Liver (tissue), 9 donors: ENCODE data around the gene PRR20G. TPM values are rescaled to one million over a fixed set of nuclear protein-coding genes. Genes with fewer than 3 reads are reported as not detected.

Source experiments
- DNase-seq: peaks from one replicate; pipeline ENCODE4 v3.0.0-alpha.2; 2017; ENCODE audit warnings: low spot score
- H3K27ac ChIP-seq, 2 donors: one replicate each; pipeline ENCODE4 v1.7.0; 2013; ENCODE audit warnings: inconsistent platforms in 2 of 2, low read length in 2 of 2, control low read depth in 1 of 2, low read depth in 1 of 2, mild to moderate bottlenecking in 1 of 2
- H3K27me3 ChIP-seq, 4 donors: one replicate each; pipeline versions ENCODE4 v1.6.1 to v1.7.0; 2013; ENCODE audit warnings: low read length in 3 of 4, inconsistent platforms in 1 of 4, mild to moderate bottlenecking in 1 of 4, moderate library complexity in 1 of 4; ENCODE audit not compliant: control insufficient read depth in 4 of 4, insufficient read depth in 4 of 4
- H3K36me3 ChIP-seq, 4 donors: one replicate each; pipeline versions ENCODE4 v1.6.1 to v1.7.0; 2013; ENCODE audit warnings: low read length in 3 of 4, mild to moderate bottlenecking in 3 of 4, low read depth in 1 of 4, moderate library complexity in 1 of 4; ENCODE audit not compliant: control insufficient read depth in 4 of 4, insufficient read depth in 3 of 4
- H3K4me1 ChIP-seq, 4 donors: one replicate each; pipeline versions ENCODE4 v1.6.1 to v1.7.0; 2013; ENCODE audit warnings: low read length in 3 of 4, mild to moderate bottlenecking in 3 of 4, moderate library complexity in 1 of 4; ENCODE audit not compliant: control insufficient read depth in 4 of 4, insufficient read depth in 4 of 4
- H3K4me3 ChIP-seq, 3 donors: one replicate each; pipeline versions ENCODE4 v1.6.1 to v1.7.0; 2013; ENCODE audit warnings: low read length in 3 of 3, control low read depth in 1 of 3, low read depth in 1 of 3, mild to moderate bottlenecking in 1 of 3
- H3K9ac ChIP-seq, 2 donors: one replicate each; pipeline ENCODE4 v1.7.0; 2013; ENCODE audit warnings: low read length in 2 of 2, mild to moderate bottlenecking in 2 of 2, moderate library complexity in 2 of 2, control low read depth in 1 of 2, low read depth in 1 of 2
- H3K9me3 ChIP-seq, 4 donors: one replicate each; pipeline versions ENCODE4 v1.6.1 to v1.7.0; 2013; ENCODE audit warnings: low read length in 3 of 4; ENCODE audit not compliant: control insufficient read depth in 4 of 4
- EGR1 ChIP-seq, 2 donors: IDR thresholded peaks; 2 replicates each; pipeline ENCODE4 v1.6.1; 2016 to 2018; ENCODE audit warnings: antibody characterized with exemption in 2 of 2, low read depth in 2 of 2
- FOXA1 ChIP-seq: IDR thresholded peaks from 2 replicates; pipeline ENCODE4 v1.6.1; 2016; ENCODE audit warnings: antibody characterized with exemption
- FOXA2 ChIP-seq: IDR thresholded peaks from 2 replicates; pipeline ENCODE4 v1.6.1; 2016; ENCODE audit warnings: antibody characterized with exemption
- GABPA ChIP-seq, 2 donors: IDR thresholded peaks in 1 of 2; conservative IDR thresholded peaks in 1 of 2; 2 replicates each; pipeline ENCODE4 v1.6.1; 2016; ENCODE audit warnings: antibody characterized with exemption in 2 of 2, mild to moderate bottlenecking in 1 of 2, moderate library complexity in 1 of 2
- HNF4A ChIP-seq, 2 donors: conservative IDR thresholded peaks; 2 replicates each; pipeline ENCODE4 v1.6.1; 2016; ENCODE audit warnings: antibody characterized with exemption in 2 of 2, mild to moderate bottlenecking in 2 of 2
- HNF4G ChIP-seq: IDR thresholded peaks from 2 replicates; pipeline ENCODE4 v1.6.1; 2016; ENCODE audit warnings: antibody characterized with exemption
- JUND ChIP-seq, 2 donors: IDR thresholded peaks; 2 replicates each; pipeline ENCODE4 v1.6.1; 2016; ENCODE audit warnings: antibody characterized with exemption in 2 of 2
- NR2F2 ChIP-seq: IDR thresholded peaks from 2 replicates; pipeline ENCODE4 v1.6.1; 2016; ENCODE audit warnings: antibody characterized with exemption
- RAD21 ChIP-seq, 2 donors: IDR thresholded peaks; 2 replicates each; pipeline ENCODE4 v1.6.1; 2016; ENCODE audit warnings: antibody characterized with exemption in 2 of 2, mild to moderate bottlenecking in 2 of 2
- RXRA ChIP-seq, 2 donors: IDR thresholded peaks; 2 replicates each; pipeline ENCODE4 v1.6.1; 2017 to 2018; ENCODE audit warnings: antibody characterized with exemption in 2 of 2, mild to moderate bottlenecking in 1 of 2
- SP1 ChIP-seq: IDR thresholded peaks from 2 replicates; pipeline ENCODE4 v1.6.1; 2018; ENCODE audit warnings: antibody characterized with exemption, mild to moderate bottlenecking
- YY1 ChIP-seq: IDR thresholded peaks from 2 replicates; pipeline ENCODE4 v1.6.1; 2016; ENCODE audit warnings: antibody characterized with exemption, mild to moderate bottlenecking
- WGBS: extraction: QIAGEN DNeasy Blood & Tissue Kit; methylation state at CpG from one replicate; pipeline ENCODE4 v1.1.7; 2013; 5-methylcytosine and 5-hydroxymethylcytosine counted together
- polyA plus RNA-seq, 2 donors: library from polyadenylated mRNA; stranded (reverse) in 1 of 2; unstranded in 1 of 2; fragments of 200-250 nt in 1 of 2; fragments of >200 nt in 1 of 2; fragmentation: Nextera tagmentation in 1 of 2; extraction: Ambion mirVana in 1 of 2; gene quantifications; one replicate each; pipeline versions ENCODE4 v1.2.1 to v1.2.3, GENCODE V29; 2013 to 2015
- total RNA-seq, 2 donors: library from RNA; depleted of rRNA; stranded (reverse); fragments of >200 nt; gene quantifications; one replicate each; pipeline ENCODE4 v1.2.3, GENCODE V29; 2014
- TF ChIP-seq, protein P1 (sequence below): IDR thresholded peaks from 2 replicates; pipeline ENCODE4 v1.6.1; 2016; ENCODE audit warnings: antibody characterized with exemption
- TF ChIP-seq, protein P2 (sequence below): IDR thresholded peaks from 2 replicates; pipeline ENCODE4 v1.6.1; 2016; ENCODE audit warnings: antibody characterized with exemption, mild to moderate bottlenecking
- TF ChIP-seq, protein P3 (sequence below): IDR thresholded peaks from 2 replicates; pipeline ENCODE4 v1.6.1; 2016; ENCODE audit warnings: antibody characterized with exemption
- TF ChIP-seq, protein P4 (sequence below): fragments of 150-350 bp; IDR thresholded peaks from 2 replicates; pipeline ENCODE4 v1.5.1; 2017; ENCODE audit warnings: improper control_type of control experiment, low read depth, low read length; ENCODE audit not compliant: missing input control
- TF ChIP-seq, protein P5 (sequence below): IDR thresholded peaks from 2 replicates; pipeline ENCODE4 v1.6.1; 2016; ENCODE audit warnings: antibody characterized with exemption
- donor health status: healthy.
- donor health status: healthy.
- donor health status: healthy.
- donor health status: healthy.
- donor health status: healthy.

PRR20G gene
- total and polyA plus RNA-seq, 4 donors, result not detected

DNA sequence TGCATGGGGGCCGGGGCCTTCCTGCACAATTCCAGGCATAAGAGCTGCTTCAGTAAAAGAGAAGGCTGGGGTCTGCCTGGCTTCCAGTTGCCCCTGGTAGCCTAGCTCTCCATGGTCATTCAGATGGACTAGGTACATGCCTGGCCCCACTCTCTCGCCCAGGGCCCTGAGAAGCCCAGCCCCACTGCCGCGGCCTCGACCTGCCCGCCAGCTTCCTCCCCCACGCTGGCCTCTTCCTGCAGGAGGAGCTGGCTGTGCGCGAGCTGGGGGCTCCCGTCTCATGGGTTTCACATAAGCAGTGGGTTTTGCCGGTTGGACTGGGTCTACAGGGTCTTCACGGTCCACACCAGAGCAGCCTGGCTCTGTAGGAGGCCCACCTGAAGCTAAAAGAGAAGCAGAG lies 3.6 kb downstream of the PRR20G start:
- Histone ChIP-seq H3K36me3 (no peaks in the 10 kb centered on the region), H3K9me3 (no peaks in the 10 kb centered on the region), H3K27me3 (peaks cover 0 to 5% (median 0%) of the 10 kb centered on the region in 4 donors), H3K27ac (no peak overlapping the region), H3K4me1 (no peaks in the 10 kb centered on the region), H3K9ac (no peak overlapping the region), H3K4me3 (no peak overlapping the region)
- no peak for DNase-seq
- TF ChIP-seq HNF4A (conservative IDR thresholded peaks at IDR 0.05) (no peak), FOXA1 (no peak)
- 88% methylated on average over 12 of the region's 12 CpGs for WGBS

DNA sequence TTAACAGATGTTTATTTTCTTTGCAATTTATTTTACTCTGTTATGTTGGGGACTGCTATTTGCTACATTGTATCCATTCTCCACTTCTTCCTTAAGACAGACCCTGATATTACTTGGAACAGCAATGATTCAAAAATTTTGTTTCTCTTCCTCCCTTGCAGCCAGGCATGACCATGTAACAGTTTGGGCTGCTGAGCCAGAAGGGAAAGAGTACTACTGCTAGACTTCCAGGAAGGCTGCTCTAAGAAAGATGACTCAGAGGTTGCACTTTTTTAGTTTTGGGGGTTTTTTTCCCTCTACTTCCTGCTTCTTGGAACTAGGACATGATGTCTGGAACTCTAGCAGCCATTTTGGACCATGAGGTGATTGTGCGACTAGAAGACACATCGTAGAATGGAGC lies 10.3 kb downstream of the PRR20G start:
- H3K27ac ChIP-seq, result no peak overlapping the region
- no peaks in the 10 kb centered on the region for H3K36me3 ChIP-seq
- no peak for TF ChIP-seq RAD21 (IDR thresholded peaks at IDR 0.05)
- TF ChIP-seq, protein P1, sequence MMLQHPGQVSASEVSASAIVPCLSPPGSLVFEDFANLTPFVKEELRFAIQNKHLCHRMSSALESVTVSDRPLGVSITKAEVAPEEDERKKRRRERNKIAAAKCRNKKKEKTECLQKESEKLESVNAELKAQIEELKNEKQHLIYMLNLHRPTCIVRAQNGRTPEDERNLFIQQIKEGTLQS, result no peak
- TF ChIP-seq, protein P2, sequence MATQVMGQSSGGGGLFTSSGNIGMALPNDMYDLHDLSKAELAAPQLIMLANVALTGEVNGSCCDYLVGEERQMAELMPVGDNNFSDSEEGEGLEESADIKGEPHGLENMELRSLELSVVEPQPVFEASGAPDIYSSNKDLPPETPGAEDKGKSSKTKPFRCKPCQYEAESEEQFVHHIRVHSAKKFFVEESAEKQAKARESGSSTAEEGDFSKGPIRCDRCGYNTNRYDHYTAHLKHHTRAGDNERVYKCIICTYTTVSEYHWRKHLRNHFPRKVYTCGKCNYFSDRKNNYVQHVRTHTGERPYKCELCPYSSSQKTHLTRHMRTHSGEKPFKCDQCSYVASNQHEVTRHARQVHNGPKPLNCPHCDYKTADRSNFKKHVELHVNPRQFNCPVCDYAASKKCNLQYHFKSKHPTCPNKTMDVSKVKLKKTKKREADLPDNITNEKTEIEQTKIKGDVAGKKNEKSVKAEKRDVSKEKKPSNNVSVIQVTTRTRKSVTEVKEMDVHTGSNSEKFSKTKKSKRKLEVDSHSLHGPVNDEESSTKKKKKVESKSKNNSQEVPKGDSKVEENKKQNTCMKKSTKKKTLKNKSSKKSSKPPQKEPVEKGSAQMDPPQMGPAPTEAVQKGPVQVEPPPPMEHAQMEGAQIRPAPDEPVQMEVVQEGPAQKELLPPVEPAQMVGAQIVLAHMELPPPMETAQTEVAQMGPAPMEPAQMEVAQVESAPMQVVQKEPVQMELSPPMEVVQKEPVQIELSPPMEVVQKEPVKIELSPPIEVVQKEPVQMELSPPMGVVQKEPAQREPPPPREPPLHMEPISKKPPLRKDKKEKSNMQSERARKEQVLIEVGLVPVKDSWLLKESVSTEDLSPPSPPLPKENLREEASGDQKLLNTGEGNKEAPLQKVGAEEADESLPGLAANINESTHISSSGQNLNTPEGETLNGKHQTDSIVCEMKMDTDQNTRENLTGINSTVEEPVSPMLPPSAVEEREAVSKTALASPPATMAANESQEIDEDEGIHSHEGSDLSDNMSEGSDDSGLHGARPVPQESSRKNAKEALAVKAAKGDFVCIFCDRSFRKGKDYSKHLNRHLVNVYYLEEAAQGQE, result no peak
- TF ChIP-seq HNF4A (conservative IDR thresholded peaks at IDR 0.05), result no peak
- no peak for TF ChIP-seq GABPA (IDR thresholded peaks at IDR 0.05 in 1 of 2, conservative IDR thresholded peaks at IDR 0.05 in 1 of 2)
- TF ChIP-seq, protein P3, sequence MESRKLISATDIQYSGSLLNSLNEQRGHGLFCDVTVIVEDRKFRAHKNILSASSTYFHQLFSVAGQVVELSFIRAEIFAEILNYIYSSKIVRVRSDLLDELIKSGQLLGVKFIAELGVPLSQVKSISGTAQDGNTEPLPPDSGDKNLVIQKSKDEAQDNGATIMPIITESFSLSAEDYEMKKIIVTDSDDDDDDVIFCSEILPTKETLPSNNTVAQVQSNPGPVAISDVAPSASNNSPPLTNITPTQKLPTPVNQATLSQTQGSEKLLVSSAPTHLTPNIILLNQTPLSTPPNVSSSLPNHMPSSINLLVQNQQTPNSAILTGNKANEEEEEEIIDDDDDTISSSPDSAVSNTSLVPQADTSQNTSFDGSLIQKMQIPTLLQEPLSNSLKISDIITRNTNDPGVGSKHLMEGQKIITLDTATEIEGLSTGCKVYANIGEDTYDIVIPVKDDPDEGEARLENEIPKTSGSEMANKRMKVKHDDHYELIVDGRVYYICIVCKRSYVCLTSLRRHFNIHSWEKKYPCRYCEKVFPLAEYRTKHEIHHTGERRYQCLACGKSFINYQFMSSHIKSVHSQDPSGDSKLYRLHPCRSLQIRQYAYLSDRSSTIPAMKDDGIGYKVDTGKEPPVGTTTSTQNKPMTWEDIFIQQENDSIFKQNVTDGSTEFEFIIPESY, result no peak
- TF ChIP-seq SP1, result no peak
- no peak for TF ChIP-seq HNF4G
- TF ChIP-seq, protein P4, sequence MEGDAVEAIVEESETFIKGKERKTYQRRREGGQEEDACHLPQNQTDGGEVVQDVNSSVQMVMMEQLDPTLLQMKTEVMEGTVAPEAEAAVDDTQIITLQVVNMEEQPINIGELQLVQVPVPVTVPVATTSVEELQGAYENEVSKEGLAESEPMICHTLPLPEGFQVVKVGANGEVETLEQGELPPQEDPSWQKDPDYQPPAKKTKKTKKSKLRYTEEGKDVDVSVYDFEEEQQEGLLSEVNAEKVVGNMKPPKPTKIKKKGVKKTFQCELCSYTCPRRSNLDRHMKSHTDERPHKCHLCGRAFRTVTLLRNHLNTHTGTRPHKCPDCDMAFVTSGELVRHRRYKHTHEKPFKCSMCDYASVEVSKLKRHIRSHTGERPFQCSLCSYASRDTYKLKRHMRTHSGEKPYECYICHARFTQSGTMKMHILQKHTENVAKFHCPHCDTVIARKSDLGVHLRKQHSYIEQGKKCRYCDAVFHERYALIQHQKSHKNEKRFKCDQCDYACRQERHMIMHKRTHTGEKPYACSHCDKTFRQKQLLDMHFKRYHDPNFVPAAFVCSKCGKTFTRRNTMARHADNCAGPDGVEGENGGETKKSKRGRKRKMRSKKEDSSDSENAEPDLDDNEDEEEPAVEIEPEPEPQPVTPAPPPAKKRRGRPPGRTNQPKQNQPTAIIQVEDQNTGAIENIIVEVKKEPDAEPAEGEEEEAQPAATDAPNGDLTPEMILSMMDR, result no peak
- no peak for TF ChIP-seq EGR1 (IDR thresholded peaks at IDR 0.05; ENCODE audit: low read depth in 2 of 2)
- TF ChIP-seq JUND (IDR thresholded peaks at IDR 0.05), result no peak
- TF ChIP-seq NR2F2, result no peak
- TF ChIP-seq, protein P5, sequence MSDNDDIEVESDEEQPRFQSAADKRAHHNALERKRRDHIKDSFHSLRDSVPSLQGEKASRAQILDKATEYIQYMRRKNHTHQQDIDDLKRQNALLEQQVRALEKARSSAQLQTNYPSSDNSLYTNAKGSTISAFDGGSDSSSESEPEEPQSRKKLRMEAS, result no peak
- TF ChIP-seq FOXA2, result no peak
- no peak for TF ChIP-seq RXRA (IDR thresholded peaks at IDR 0.05)
- TF ChIP-seq YY1, result no peak
- TF ChIP-seq FOXA1, result no peak
- H3K9me3 ChIP-seq, result no peaks in the 10 kb centered on the region
- no peak for DNase-seq
- 93% methylated on average over 2 of the region's 2 CpGs for WGBS
- no peak overlapping the region for H3K4me3 ChIP-seq
- H3K4me1 ChIP-seq, result no peaks in the 10 kb centered on the region
- H3K9ac ChIP-seq, result no peak overlapping the region
- no peaks in the 10 kb centered on the region for H3K27me3 ChIP-seq
